Neural cell (in vitro differentiated cells): ENCODE measurements around the gene UBP1. TPM values are rescaled to one million over a fixed set of nuclear protein-coding genes. Genes with fewer than 3 reads are reported as not detected.

Experiments
- H2AFZ ChIP-seq: fragments of 200-600, 300-800 bp; sonication (generic), shearing (Covaris generic); 2 replicates; pipeline ENCODE4 v1.6.0; 2014; ENCODE audit warnings: low read depth, mild to moderate bottlenecking, antibody characterized with exemption, low read length, moderate library complexity
- H3F3A ChIP-seq: fragments of 200-600 bp; shearing (Covaris generic); 2 replicates; pipeline ENCODE4 v1.6.1; 2016; ENCODE audit warnings: mild to moderate bottlenecking, moderate library complexity, mixed read lengths, antibody characterized with exemption, low read length; ENCODE audit not compliant: insufficient read depth, poor library complexity, severe bottlenecking
- H3K27ac ChIP-seq: fragments of 200-600, 300-800 bp; sonication (generic), shearing (Covaris generic); 2 replicates; pipeline ENCODE4 v1.5.1; 2014; ENCODE audit warnings: mild to moderate bottlenecking, low read length, moderate library complexity
- H3K27me3 ChIP-seq: fragments of 300-800, 200-600 bp; sonication (generic), shearing (Covaris generic); 2 replicates; pipeline ENCODE4 v1.6.0; 2014; ENCODE audit warnings: mild to moderate bottlenecking, low read depth, low read length, moderate library complexity; ENCODE audit not compliant: insufficient read depth
- H3K36me3 ChIP-seq: fragments of 300-800, 200-600 bp; sonication (generic), shearing (Covaris generic); 2 replicates; pipeline ENCODE4 v1.5.1; 2014; ENCODE audit warnings: mild to moderate bottlenecking, antibody characterized with exemption, low read length, moderate library complexity; ENCODE audit not compliant: insufficient read depth
- H3K4me2 ChIP-seq: fragments of 300-800, 200-600 bp; sonication (generic), shearing (Covaris generic); 2 replicates; pipeline ENCODE4 v1.6.0; 2014; ENCODE audit warnings: mild to moderate bottlenecking, low read length
- H3K4me3 ChIP-seq: fragments of 300-800, 200-600 bp; sonication (generic), shearing (Covaris generic); 2 replicates; pipeline ENCODE4 v1.5.1; 2014; ENCODE audit warnings: mild to moderate bottlenecking, low read length, moderate library complexity
- H3K79me2 ChIP-seq: fragments of 200-600 bp; shearing (Covaris generic); replicated peaks from 2 replicates; pipeline ENCODE4 v1.6.0; 2014; ENCODE audit warnings: mild to moderate bottlenecking, low read length, moderate library complexity; ENCODE audit not compliant: insufficient read depth
- H3K9ac ChIP-seq: fragments of 300-800, 200-600 bp; sonication (generic), shearing (Covaris generic); 2 replicates; pipeline ENCODE4 v1.6.1; 2016; ENCODE audit warnings: mild to moderate bottlenecking, low read length, mixed read lengths
- H3K9me2 ChIP-seq: fragments of 200-600 bp; shearing (Covaris generic); 2 replicates; pipeline ENCODE4 v1.6.1; 2016; ENCODE audit warnings: mild to moderate bottlenecking, low read length, mixed read lengths; ENCODE audit not compliant: insufficient read depth
- H3K9me3 ChIP-seq: fragments of 200-600, 300-800 bp; sonication (generic), shearing (Covaris generic); 2 replicates; pipeline ENCODE4 v1.6.1; 2016; ENCODE audit warnings: mild to moderate bottlenecking, mixed run types, low read length, moderate library complexity, mixed read lengths
- H4K20me1 ChIP-seq: fragments of 200-600 bp; shearing (Covaris generic); 2 replicates; pipeline ENCODE4 v1.6.1; 2016; ENCODE audit warnings: mild to moderate bottlenecking, mixed run types; ENCODE audit not compliant: insufficient read depth
- CTCF ChIP-seq: fragments of 450-650 bp; IDR thresholded peaks from 2 replicates; pipeline ENCODE4 v1.5.1; 2014; ENCODE audit warnings: antibody characterized with exemption, mild to moderate bottlenecking, moderate library complexity; ENCODE audit not compliant: poor library complexity, severe bottlenecking
- EP300 ChIP-seq: fragments of 450-650 bp; conservative IDR thresholded peaks from 2 replicates; pipeline ENCODE4 v1.6.1; 2014; ENCODE audit warnings: antibody characterized with exemption, mild to moderate bottlenecking, moderate library complexity; ENCODE audit not compliant: poor library complexity, severe bottlenecking
- EZH2 ChIP-seq: fragments of 200-600, 300-800 bp; shearing (Covaris generic), sonication (generic); IDR thresholded peaks from 2 replicates; pipeline ENCODE4 v1.6.1; 2014; ENCODE audit warnings: antibody characterized with exemption, low read length, borderline replicate concordance, mild to moderate bottlenecking; ENCODE audit not compliant: insufficient read depth, poor library complexity, severe bottlenecking
- MXI1 ChIP-seq: fragments of 450-650 bp; conservative IDR thresholded peaks from 2 replicates; pipeline ENCODE4 v1.6.1; 2014; ENCODE audit warnings: antibody characterized with exemption, mild to moderate bottlenecking; ENCODE audit not compliant: poor library complexity, severe bottlenecking
- POLR2AphosphoS5 ChIP-seq: IDR thresholded peaks from 2 replicates; pipeline ENCODE4 v1.6.1; 2012
- RAD21 ChIP-seq: fragments of 450-650 bp; conservative IDR thresholded peaks from 2 replicates; pipeline ENCODE4 v1.6.1; 2014; ENCODE audit warnings: antibody characterized with exemption, mild to moderate bottlenecking, moderate library complexity
- REST ChIP-seq: IDR thresholded peaks from 2 replicates; pipeline ENCODE4 v1.6.1; 2012; ENCODE audit warnings: borderline replicate concordance
- SMC3 ChIP-seq: fragments of 450-650 bp; conservative IDR thresholded peaks from 2 replicates; pipeline ENCODE4 v1.6.1; 2014; ENCODE audit warnings: antibody characterized with exemption, mild to moderate bottlenecking, moderate library complexity; ENCODE audit not compliant: poor library complexity
- TAF1 ChIP-seq: IDR thresholded peaks from 2 replicates; pipeline ENCODE4 v1.6.1; 2012; ENCODE audit warnings: low read depth
- polyA plus RNA-seq: library from polyadenylated mRNA; depleted of rRNA; stranded (reverse); fragments of >200 nt; gene quantifications from 2 replicates; pipeline ENCODE4 v1.2.3, GENCODE V29; 2014

UBP1 gene
- polyA plus RNA-seq, 1 donor from 2014 or later = 74.2 TPM

DNA sequence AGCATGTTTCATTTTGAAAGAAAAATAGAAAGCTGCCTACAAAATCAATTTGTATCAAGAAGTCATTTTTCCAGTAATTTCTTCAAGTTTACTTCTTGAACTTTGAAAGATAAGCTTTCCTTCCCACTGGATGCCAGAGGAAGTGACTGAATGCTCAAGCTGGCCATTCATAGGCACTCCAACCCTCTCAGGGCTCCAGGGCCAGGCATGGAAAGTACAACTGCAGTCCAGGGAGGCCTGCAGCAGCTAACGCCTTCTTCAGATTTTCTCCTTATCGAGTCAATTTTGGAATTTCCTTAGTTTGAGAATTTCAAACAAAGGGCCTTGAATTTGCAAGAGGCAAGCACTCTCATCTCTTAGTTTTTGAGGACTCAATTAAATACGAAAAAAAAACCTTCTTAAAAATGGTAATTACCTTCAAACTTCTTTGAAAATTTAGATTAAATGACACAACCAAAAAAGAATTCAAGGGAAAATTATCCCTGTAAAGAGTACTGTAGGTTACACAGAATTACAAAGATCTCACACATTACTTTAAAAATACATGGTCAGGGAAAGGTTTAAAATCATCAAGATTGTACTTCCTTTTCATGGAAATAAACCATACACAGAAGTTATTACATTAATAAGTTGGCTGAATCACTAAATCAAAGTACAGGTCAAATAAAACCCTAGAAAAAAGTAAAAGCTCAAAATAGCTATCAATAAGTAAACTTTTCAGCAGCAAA is 2.5 kb downstream of the UBP1 start:
- no peaks in the 10 kb centered on the region for H3K9me3 ChIP-seq
- no peak overlapping the region for H3K9ac ChIP-seq
- H3F3A ChIP-seq = peaks cover 9% of the 10 kb centered on the region
- no peaks in the 10 kb centered on the region for H3K36me3 ChIP-seq
- no peaks in the 10 kb centered on the region for H3K9me2 ChIP-seq
- TF ChIP-seq EZH2 (no peak), TAF1 (no peak)
- peaks cover 8% of the 10 kb centered on the region for H4K20me1 ChIP-seq
- peak overlapping the region; percentile 83 for H3K4me2 ChIP-seq
- H3K27ac ChIP-seq = no peak overlapping the region
- peaks cover 63% of the 10 kb centered on the region for H3K79me2 ChIP-seq
- H2AFZ ChIP-seq = no peak overlapping the region
- H3K27me3 ChIP-seq = no peaks in the 10 kb centered on the region
- peak overlapping the region; percentile 78 for H3K4me3 ChIP-seq

DNA sequence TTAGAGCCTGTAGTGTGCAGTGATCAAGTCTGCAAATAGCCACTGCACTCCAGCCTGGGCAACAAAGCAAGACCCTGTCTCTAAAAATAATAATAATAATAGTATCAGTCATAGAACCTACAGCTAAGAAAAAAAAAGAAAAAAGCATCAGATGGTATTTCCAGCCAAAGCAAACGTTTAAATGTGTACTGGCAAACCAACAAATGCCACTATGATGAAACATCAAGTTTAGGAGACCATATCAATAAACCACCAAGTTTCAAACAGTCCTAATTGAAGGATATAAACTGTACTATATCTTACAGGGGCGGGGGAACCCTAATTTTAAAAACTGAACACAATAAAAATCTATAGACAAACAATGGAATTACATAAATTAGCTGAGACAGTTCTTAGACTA is 6.4 kb downstream of the UBP1 start:
- Histone ChIP-seq H3K27me3 (no peaks in the 10 kb centered on the region), H3K9me2 (no peaks in the 10 kb centered on the region), H3K4me2 (no peak overlapping the region), H3K9me3 (no peaks in the 10 kb centered on the region), H3K36me3 (no peaks in the 10 kb centered on the region), H2AFZ (no peak overlapping the region), H3K9ac (no peak overlapping the region), H3K4me3 (no peak overlapping the region), H3K27ac (no peak overlapping the region), H3K79me2 (peaks cover 86% of the 10 kb centered on the region), H4K20me1 (peaks cover 7% of the 10 kb centered on the region), H3F3A (no peaks in the 10 kb centered on the region)
- TF ChIP-seq SMC3 (no peak), EP300 (no peak), MXI1 (no peak), REST (no peak)

DNA sequence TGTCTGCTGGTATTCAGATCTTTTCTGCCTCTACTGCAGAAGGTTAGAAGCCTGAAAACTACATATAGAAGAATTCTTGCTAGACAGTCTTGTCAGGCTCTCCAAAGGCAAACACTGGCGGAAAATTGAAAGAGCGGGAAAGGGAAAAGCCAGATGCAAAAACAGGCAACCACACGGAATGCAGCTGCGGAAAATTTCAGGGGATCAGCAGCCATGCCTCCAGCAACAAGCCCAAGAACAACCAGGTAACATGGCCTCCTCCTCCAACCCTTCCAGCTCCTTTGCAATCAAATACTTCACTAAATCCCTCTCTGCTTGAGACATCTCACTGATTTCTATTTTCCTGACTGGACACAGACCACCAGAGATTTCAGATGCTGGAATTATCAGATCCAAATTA is 9.6 kb downstream of the UBP1 start:
- no peaks in the 10 kb centered on the region for H3F3A ChIP-seq
- H3K9me2 ChIP-seq = no peaks in the 10 kb centered on the region
- no peak overlapping the region for H3K9ac ChIP-seq
- H3K4me2 ChIP-seq = no peak overlapping the region
- H4K20me1 ChIP-seq = no peaks in the 10 kb centered on the region
- no peaks in the 10 kb centered on the region for H3K9me3 ChIP-seq
- H3K27ac ChIP-seq = no peak overlapping the region
- H3K79me2 ChIP-seq = peaks cover 77% of the 10 kb centered on the region
- H2AFZ ChIP-seq = no peak overlapping the region
- TF ChIP-seq RAD21 (no peak), CTCF (no peak), EZH2 (no peak), SMC3 (no peak), POLR2AphosphoS5 (no peak), EP300 (no peak), REST (no peak), MXI1 (no peak), TAF1 (no peak)
- H3K36me3 ChIP-seq = no peaks in the 10 kb centered on the region
- no peak overlapping the region for H3K4me3 ChIP-seq
- no peaks in the 10 kb centered on the region for H3K27me3 ChIP-seq
